ENCODE data around the gene DYNC1H1. TPM values are rescaled to one million over a fixed set of nuclear protein-coding genes. Genes with fewer than 3 reads are reported as not detected.

Gene DYNC1H1
- total RNA-seq, 2 experiments from 2014 or later = 209 to 291 TPM

DNA sequence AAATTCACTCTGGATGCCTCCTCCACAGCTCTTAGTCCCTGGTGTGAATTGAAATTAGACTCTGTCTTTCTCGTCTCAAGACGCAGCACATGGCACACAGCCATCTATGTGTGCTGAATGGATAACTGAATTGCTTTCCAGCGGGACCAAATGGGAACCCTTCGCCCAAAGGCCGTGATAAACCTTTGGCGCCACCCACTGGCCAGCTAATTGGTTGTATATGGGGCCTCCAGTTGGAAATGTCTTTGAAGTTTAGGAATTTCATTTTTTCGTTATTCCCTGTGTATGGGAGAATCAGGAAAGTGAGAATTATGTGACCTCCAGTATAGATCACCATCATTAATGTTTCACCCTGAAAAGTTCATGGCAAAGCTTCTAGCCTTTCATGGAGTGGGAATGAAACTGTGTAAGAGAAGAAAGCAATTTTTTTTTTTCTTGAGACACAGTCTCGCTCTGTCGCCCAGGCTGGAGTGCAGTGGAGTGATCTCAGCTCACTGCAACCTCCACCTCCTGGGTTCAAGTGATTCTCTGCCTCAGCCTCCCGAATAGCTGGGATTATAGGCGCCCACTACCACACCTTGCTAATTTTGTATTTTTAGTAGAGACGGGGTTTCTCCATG, 132.3 kb downstream of the DYNC1H1 start:
- Histone ChIP-seq H3K4me2 (ENCODE audit: low read length) (no peak overlapping the region), H3K4me3 (ENCODE audit: low read depth, low read length, poor library complexity, severe bottlenecking) (no peak overlapping the region), H3K9me3 (ENCODE audit: low read length) (no peaks in the 10 kb centered on the region), H4K20me1 (ENCODE audit: insufficient read depth, low read length) (no peaks in the 10 kb centered on the region), H2AFZ (ENCODE audit: low read length) (peak overlapping the region; percentile 20; the same call in 1 of the 2 replicates), H3K9me2 (ENCODE audit: insufficient read depth, low read length) (no peaks in the 10 kb centered on the region), H3K27ac (ENCODE audit: low read depth, low read length, poor library complexity, severe bottlenecking) (no peak overlapping the region), H3K4me1 (ENCODE audit: insufficient read depth, low read length, poor library complexity, severe bottlenecking) (peaks cover 7% of the 10 kb centered on the region), H3K36me3 (ENCODE audit: insufficient read depth, low read length) (no peaks in the 10 kb centered on the region), H3K79me2 (ENCODE audit: insufficient read depth, low read depth, low read length) (no peaks in the 10 kb centered on the region)
- no TSS peak for BruUV-seq (replicated peaks)
- CTCF ChIA-PET (ENCODE audit: unreplicated experiment) = interaction anchor here (1.3 kb wide), 1 partner anchor 10 kb away, joined by 4 read pairs; no protein-coding TSS in a partner anchor
- TF ChIP-seq EZH2phosphoT487 (IDR thresholded peaks at IDR 0.05; ENCODE audit: borderline replicate concordance, low read depth, low read length) = no peak
- TF ChIP-seq, protein P1, sequence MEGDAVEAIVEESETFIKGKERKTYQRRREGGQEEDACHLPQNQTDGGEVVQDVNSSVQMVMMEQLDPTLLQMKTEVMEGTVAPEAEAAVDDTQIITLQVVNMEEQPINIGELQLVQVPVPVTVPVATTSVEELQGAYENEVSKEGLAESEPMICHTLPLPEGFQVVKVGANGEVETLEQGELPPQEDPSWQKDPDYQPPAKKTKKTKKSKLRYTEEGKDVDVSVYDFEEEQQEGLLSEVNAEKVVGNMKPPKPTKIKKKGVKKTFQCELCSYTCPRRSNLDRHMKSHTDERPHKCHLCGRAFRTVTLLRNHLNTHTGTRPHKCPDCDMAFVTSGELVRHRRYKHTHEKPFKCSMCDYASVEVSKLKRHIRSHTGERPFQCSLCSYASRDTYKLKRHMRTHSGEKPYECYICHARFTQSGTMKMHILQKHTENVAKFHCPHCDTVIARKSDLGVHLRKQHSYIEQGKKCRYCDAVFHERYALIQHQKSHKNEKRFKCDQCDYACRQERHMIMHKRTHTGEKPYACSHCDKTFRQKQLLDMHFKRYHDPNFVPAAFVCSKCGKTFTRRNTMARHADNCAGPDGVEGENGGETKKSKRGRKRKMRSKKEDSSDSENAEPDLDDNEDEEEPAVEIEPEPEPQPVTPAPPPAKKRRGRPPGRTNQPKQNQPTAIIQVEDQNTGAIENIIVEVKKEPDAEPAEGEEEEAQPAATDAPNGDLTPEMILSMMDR (conservative IDR thresholded peaks at IDR 0.05; ENCODE audit: low read length) = peak; percentile 98
- POLR2A ChIA-PET = interaction anchor here (0.7 to 1.3 kb wide), 6 partner anchors 9 to 377 kb away, joined by 3 to 6 read pairs (median 3); no protein-coding TSS in a partner anchor
- DNase-seq (ENCODE audit: low spot score) = peak; percentile 74
- intact Hi-C loops (cut with micrococcal nuclease; ENCODE audit: unreplicated experiment) = loop anchor here (1.0 kb wide), 3 partner anchors 33 to 389 kb away; no protein-coding TSS in a partner anchor

DNA sequence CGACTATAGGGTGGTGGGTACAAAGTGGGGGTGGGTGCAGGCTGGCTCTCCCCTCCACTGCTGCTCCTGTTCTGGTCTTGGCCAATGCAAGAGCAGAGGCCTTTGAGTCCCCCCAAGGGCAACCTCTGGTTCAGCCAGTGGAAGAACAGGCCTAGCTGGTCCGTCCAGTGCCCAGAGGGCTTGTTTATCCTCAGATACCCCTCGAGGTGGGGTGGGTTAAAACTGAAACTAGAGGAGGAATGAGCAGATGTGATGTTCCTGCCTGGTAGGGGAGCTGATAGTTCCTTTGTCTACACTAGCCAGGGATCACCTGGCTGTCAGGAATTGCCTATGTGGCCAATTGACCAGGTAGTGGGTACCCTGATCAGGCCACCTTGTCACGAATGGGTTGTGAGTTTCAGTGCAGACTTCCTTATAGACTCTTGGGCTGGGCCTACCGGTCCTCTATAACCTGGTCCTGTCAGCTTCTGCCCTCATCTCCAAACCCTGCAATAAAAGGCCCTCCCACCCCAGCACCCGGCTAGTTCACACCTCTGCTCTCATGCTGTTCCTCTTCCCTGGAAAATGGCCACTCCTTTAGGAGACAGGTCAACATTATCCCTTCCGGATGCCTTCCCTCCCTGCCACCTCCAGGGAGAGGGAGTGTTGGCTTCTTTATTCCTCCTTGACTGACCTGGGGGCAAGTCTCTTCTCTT, 133.2 kb downstream of the DYNC1H1 start:
- Histone ChIP-seq H3K9me3 (ENCODE audit: low read length) (no peaks in the 10 kb centered on the region), H3K9me2 (ENCODE audit: insufficient read depth, low read length) (no peaks in the 10 kb centered on the region), H3K4me2 (ENCODE audit: low read length) (no peak overlapping the region), H3K27ac (ENCODE audit: low read depth, low read length, poor library complexity, severe bottlenecking) (no peak overlapping the region), H2AFZ (ENCODE audit: low read length) (no peak overlapping the region), H4K20me1 (ENCODE audit: insufficient read depth, low read length) (no peaks in the 10 kb centered on the region), H3K79me2 (ENCODE audit: insufficient read depth, low read depth, low read length) (no peaks in the 10 kb centered on the region), H3K4me1 (ENCODE audit: insufficient read depth, low read length, poor library complexity, severe bottlenecking) (peaks cover 8% of the 10 kb centered on the region), H3K36me3 (ENCODE audit: insufficient read depth, low read length) (no peaks in the 10 kb centered on the region), H3K4me3 (ENCODE audit: low read depth, low read length, poor library complexity, severe bottlenecking) (no peak overlapping the region)
- no peak for TF ChIP-seq EZH2phosphoT487 (IDR thresholded peaks at IDR 0.05; ENCODE audit: borderline replicate concordance, low read depth, low read length)
- TF ChIP-seq, protein P1 (conservative IDR thresholded peaks at IDR 0.05; ENCODE audit: low read length) = no peak
- intact Hi-C loops (cut with micrococcal nuclease; ENCODE audit: unreplicated experiment) = no loop called here
- no peak for DNase-seq (ENCODE audit: low spot score)
- POLR2A ChIA-PET = interaction anchor here (0.6 kb wide), 1 partner anchor 85 kb away, joined by 3 read pairs; no protein-coding TSS in a partner anchor
- CTCF ChIA-PET (ENCODE audit: unreplicated experiment) = no interaction called here
- no TSS peak for BruUV-seq (replicated peaks)

Measured in OCI-LY7 (cell line).